WTC11 (cell line): Measurements from ENCODE around the gene ROBO1. TPM values are rescaled to one million over a fixed set of nuclear protein-coding genes. Genes with fewer than 3 reads are reported as not detected.

Experiments
- ATAC-seq: fragments of 200-7000 bp; cut with Tn5 transposase; 2 replicates; pipeline ENCODE4 v1.10.0; 2021; ENCODE audit warnings: mild to moderate bottlenecking, moderate library complexity
- CTCF ChIA-PET: fragments of 300-600 bp; sonication (Branson Sonifier 250); formaldehyde crosslinking; loops from one replicate; lab custom pipeline; 2021; ENCODE audit warnings: antibody characterized with exemption; lab: Charles Lee
- POLR2A ChIA-PET: fragments of 350-600 bp; sonication (Branson Sonifier 250); formaldehyde crosslinking; loops from one replicate; lab custom pipeline; 2021; ENCODE audit warnings: antibody characterized with exemption; lab: Charles Lee
- DNase-seq: peaks from one replicate; pipeline ENCODE4 v3.0.0; 2021; ENCODE audit warnings: low spot score
- H3K27ac Mint-ChIP-seq: 2 replicates; pipeline ENCODE4 v1.8.0; 2021; ENCODE audit warnings: mixed read lengths
- H3K27me3 Mint-ChIP-seq: 2 replicates; pipeline ENCODE4 v1.8.0; 2021; ENCODE audit warnings: low read depth, mild to moderate bottlenecking, moderate library complexity, mixed read lengths
- H3K36me3 Mint-ChIP-seq: 2 replicates; pipeline ENCODE4 v1.8.0; 2021; ENCODE audit warnings: mixed read lengths
- H3K4me1 Mint-ChIP-seq: 2 replicates; pipeline ENCODE4 v1.8.0; 2022; ENCODE audit warnings: mixed read lengths
- H3K4me3 Mint-ChIP-seq: 2 replicates; pipeline ENCODE4 v1.8.0; 2021; ENCODE audit warnings: mild to moderate bottlenecking, moderate library complexity, mixed read lengths
- H3K9me3 Mint-ChIP-seq: 2 replicates; pipeline ENCODE4 v1.8.0; 2021; ENCODE audit warnings: mixed read lengths
- ATF1 ChIP-seq: sonication (generic); formaldehyde crosslinking; IDR thresholded peaks from 2 replicates; pipeline ENCODE4 v1.8.1; 2023; ENCODE audit warnings: mild to moderate bottlenecking, moderate library complexity, missing genetic modification reagents
- E2F4 ChIP-seq: sonication (generic); formaldehyde crosslinking; IDR thresholded peaks from 2 replicates; pipeline ENCODE4 v1.8.1; 2022; ENCODE audit warnings: low read depth, mild to moderate bottlenecking, moderate library complexity, missing genetic modification reagents, borderline replicate concordance
- HMGA2 ChIP-seq: fragments of 250-450 bp; sonication (Bioruptor Pico); IDR thresholded peaks from 2 replicates; pipeline ENCODE4 v1.4.0; 2021; ENCODE audit warnings: mild to moderate bottlenecking, moderate library complexity
- KAT7 ChIP-seq: sonication (generic); formaldehyde crosslinking; IDR thresholded peaks from 2 replicates; pipeline ENCODE4 v1.8.1; 2023; ENCODE audit warnings: missing genetic modification reagents, mild to moderate bottlenecking, borderline replicate concordance
- PRRX2 ChIP-seq: fragments of 250-450 bp; sonication (Bioruptor Pico); IDR thresholded peaks from 2 replicates; pipeline ENCODE4 v1.8.0; 2021; ENCODE audit warnings: mild to moderate bottlenecking
- SMAD4 ChIP-seq: sonication (generic); formaldehyde crosslinking; IDR thresholded peaks from 2 replicates; pipeline ENCODE4 v1.8.0; 2022; ENCODE audit warnings: mild to moderate bottlenecking, missing genetic modification reagents
- TEAD1 ChIP-seq: sonication (generic); formaldehyde crosslinking; IDR thresholded peaks from 2 replicates; pipeline ENCODE4 v1.8.0; 2022; ENCODE audit warnings: mild to moderate bottlenecking, missing genetic modification reagents
- ZNF317 ChIP-seq: sonication (generic); formaldehyde crosslinking; IDR thresholded peaks from 2 replicates; pipeline ENCODE4 v1.8.1; 2023; ENCODE audit warnings: low read depth, mild to moderate bottlenecking, moderate library complexity, missing genetic modification reagents, borderline replicate concordance
- total RNA-seq: library from RNA; stranded (reverse); gene quantifications from 3 replicates; pipeline ENCODE4 v1.2.3, GENCODE V29; 2021
- TF ChIP-seq, protein P1 (sequence below): fragments of 250-450 bp; sonication (Bioruptor Pico); IDR thresholded peaks from 2 replicates; pipeline ENCODE4 v1.8.0; 2021; ENCODE audit warnings: mild to moderate bottlenecking
- TF ChIP-seq, protein P2 (sequence below): sonication (generic); formaldehyde crosslinking; IDR thresholded peaks from 2 replicates; pipeline ENCODE4 v1.8.1; 2023; ENCODE audit warnings: mild to moderate bottlenecking, missing genetic modification reagents, borderline replicate concordance
- TF ChIP-seq, protein P3 (sequence below): sonication (generic); formaldehyde crosslinking; IDR thresholded peaks from 2 replicates; pipeline ENCODE4 v1.8.1; 2022; ENCODE audit warnings: low read depth, missing genetic modification reagents, borderline replicate concordance
- TF ChIP-seq, protein P4 (sequence below): fragments of 250-450 bp; sonication (Bioruptor Pico); IDR thresholded peaks from 2 replicates; pipeline ENCODE4 v1.9.0; 2021; ENCODE audit warnings: mild to moderate bottlenecking, borderline replicate concordance
- TF ChIP-seq, protein P5 (sequence below): sonication (generic); formaldehyde crosslinking; IDR thresholded peaks from 2 replicates; pipeline ENCODE4 v1.8.1; 2023; ENCODE audit warnings: mild to moderate bottlenecking, missing genetic modification reagents

ROBO1 gene
- total RNA-seq, 1 experiment from 2014 or later = 90.9 TPM

GRCh38 chr3:79392479-79392878, 375.3 kb downstream of the ROBO1 start (continued):
- TF ChIP-seq E2F4 (CRISPR knock-in tag) = no peak

DNA sequence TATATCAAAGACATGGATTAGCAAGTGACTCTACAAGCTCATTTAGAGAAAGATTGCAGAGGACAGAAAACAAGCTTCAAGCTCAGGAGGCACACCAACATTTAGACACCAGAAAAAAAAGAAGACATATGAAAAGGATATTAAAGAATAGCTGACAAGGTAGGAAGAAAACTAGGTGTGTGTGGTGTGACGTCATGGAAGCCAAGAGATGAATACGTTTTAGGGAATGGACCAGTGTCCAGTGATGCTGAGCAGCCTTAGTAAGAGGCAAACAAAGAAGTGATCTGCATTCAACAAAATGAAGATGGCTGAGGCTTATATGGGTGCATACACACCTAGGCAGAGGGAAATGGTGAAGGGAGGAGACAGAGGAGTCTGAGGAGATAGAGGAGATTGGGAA, 377.4 kb downstream of the ROBO1 start:
- Mint-ChIP-seq H3K9me3 (no peaks in the 10 kb centered on the region), H3K4me3 (no peak overlapping the region), H3K27me3 (no peaks in the 10 kb centered on the region), H3K4me1 (peaks cover 9% of the 10 kb centered on the region), H3K27ac (no peak overlapping the region), H3K36me3 (no peaks in the 10 kb centered on the region)
- ChIA-PET POLR2A (no interaction called here), CTCF (no interaction called here)
- ATAC-seq (no peak), DNase-seq (no peak)
- TF ChIP-seq KAT7 (no peak), SMAD4 (CRISPR knock-in tag) (no peak)
- TF ChIP-seq, protein P1, sequence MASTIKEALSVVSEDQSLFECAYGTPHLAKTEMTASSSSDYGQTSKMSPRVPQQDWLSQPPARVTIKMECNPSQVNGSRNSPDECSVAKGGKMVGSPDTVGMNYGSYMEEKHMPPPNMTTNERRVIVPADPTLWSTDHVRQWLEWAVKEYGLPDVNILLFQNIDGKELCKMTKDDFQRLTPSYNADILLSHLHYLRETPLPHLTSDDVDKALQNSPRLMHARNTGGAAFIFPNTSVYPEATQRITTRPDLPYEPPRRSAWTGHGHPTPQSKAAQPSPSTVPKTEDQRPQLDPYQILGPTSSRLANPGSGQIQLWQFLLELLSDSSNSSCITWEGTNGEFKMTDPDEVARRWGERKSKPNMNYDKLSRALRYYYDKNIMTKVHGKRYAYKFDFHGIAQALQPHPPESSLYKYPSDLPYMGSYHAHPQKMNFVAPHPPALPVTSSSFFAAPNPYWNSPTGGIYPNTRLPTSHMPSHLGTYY = no peak
- TF ChIP-seq, protein P2, sequence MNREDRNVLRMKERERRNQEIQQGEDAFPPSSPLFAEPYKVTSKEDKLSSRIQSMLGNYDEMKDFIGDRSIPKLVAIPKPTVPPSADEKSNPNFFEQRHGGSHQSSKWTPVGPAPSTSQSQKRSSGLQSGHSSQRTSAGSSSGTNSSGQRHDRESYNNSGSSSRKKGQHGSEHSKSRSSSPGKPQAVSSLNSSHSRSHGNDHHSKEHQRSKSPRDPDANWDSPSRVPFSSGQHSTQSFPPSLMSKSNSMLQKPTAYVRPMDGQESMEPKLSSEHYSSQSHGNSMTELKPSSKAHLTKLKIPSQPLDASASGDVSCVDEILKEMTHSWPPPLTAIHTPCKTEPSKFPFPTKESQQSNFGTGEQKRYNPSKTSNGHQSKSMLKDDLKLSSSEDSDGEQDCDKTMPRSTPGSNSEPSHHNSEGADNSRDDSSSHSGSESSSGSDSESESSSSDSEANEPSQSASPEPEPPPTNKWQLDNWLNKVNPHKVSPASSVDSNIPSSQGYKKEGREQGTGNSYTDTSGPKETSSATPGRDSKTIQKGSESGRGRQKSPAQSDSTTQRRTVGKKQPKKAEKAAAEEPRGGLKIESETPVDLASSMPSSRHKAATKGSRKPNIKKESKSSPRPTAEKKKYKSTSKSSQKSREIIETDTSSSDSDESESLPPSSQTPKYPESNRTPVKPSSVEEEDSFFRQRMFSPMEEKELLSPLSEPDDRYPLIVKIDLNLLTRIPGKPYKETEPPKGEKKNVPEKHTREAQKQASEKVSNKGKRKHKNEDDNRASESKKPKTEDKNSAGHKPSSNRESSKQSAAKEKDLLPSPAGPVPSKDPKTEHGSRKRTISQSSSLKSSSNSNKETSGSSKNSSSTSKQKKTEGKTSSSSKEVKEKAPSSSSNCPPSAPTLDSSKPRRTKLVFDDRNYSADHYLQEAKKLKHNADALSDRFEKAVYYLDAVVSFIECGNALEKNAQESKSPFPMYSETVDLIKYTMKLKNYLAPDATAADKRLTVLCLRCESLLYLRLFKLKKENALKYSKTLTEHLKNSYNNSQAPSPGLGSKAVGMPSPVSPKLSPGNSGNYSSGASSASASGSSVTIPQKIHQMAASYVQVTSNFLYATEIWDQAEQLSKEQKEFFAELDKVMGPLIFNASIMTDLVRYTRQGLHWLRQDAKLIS (CRISPR knock-in tag) = no peak
- TF ChIP-seq, protein P3, sequence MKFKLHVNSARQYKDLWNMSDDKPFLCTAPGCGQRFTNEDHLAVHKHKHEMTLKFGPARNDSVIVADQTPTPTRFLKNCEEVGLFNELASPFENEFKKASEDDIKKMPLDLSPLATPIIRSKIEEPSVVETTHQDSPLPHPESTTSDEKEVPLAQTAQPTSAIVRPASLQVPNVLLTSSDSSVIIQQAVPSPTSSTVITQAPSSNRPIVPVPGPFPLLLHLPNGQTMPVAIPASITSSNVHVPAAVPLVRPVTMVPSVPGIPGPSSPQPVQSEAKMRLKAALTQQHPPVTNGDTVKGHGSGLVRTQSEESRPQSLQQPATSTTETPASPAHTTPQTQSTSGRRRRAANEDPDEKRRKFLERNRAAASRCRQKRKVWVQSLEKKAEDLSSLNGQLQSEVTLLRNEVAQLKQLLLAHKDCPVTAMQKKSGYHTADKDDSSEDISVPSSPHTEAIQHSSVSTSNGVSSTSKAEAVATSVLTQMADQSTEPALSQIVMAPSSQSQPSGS (CRISPR knock-in tag) = no peak
- TF ChIP-seq, protein P4, sequence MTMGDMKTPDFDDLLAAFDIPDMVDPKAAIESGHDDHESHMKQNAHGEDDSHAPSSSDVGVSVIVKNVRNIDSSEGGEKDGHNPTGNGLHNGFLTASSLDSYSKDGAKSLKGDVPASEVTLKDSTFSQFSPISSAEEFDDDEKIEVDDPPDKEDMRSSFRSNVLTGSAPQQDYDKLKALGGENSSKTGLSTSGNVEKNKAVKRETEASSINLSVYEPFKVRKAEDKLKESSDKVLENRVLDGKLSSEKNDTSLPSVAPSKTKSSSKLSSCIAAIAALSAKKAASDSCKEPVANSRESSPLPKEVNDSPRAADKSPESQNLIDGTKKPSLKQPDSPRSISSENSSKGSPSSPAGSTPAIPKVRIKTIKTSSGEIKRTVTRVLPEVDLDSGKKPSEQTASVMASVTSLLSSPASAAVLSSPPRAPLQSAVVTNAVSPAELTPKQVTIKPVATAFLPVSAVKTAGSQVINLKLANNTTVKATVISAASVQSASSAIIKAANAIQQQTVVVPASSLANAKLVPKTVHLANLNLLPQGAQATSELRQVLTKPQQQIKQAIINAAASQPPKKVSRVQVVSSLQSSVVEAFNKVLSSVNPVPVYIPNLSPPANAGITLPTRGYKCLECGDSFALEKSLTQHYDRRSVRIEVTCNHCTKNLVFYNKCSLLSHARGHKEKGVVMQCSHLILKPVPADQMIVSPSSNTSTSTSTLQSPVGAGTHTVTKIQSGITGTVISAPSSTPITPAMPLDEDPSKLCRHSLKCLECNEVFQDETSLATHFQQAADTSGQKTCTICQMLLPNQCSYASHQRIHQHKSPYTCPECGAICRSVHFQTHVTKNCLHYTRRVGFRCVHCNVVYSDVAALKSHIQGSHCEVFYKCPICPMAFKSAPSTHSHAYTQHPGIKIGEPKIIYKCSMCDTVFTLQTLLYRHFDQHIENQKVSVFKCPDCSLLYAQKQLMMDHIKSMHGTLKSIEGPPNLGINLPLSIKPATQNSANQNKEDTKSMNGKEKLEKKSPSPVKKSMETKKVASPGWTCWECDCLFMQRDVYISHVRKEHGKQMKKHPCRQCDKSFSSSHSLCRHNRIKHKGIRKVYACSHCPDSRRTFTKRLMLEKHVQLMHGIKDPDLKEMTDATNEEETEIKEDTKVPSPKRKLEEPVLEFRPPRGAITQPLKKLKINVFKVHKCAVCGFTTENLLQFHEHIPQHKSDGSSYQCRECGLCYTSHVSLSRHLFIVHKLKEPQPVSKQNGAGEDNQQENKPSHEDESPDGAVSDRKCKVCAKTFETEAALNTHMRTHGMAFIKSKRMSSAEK (CRISPR knock-in tag) = no peak

- H3K27ac Mint-ChIP-seq = no peak overlapping the region
- TF ChIP-seq HMGA2 (CRISPR knock-in tag) (no peak), TEAD1 (CRISPR knock-in tag) (no peak), ATF1 (CRISPR knock-in tag) (no peak), ZNF317 (no peak), PRRX2 (CRISPR knock-in tag) (no peak)
- TF ChIP-seq, protein P1 = no peak
- TF ChIP-seq, protein P5, sequence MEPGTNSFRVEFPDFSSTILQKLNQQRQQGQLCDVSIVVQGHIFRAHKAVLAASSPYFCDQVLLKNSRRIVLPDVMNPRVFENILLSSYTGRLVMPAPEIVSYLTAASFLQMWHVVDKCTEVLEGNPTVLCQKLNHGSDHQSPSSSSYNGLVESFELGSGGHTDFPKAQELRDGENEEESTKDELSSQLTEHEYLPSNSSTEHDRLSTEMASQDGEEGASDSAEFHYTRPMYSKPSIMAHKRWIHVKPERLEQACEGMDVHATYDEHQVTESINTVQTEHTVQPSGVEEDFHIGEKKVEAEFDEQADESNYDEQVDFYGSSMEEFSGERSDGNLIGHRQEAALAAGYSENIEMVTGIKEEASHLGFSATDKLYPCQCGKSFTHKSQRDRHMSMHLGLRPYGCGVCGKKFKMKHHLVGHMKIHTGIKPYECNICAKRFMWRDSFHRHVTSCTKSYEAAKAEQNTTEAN (CRISPR knock-in tag) = no peak
- ChIA-PET POLR2A (no interaction called here), CTCF (no interaction called here)
- no peaks in the 10 kb centered on the region for H3K36me3 Mint-ChIP-seq
- ATAC-seq (no peak), DNase-seq (no peak)
- H3K4me3 Mint-ChIP-seq = no peak overlapping the region
- H3K4me1 Mint-ChIP-seq = peaks cover 33% of the 10 kb centered on the region
- no peaks in the 10 kb centered on the region for H3K9me3 Mint-ChIP-seq
- H3K27me3 Mint-ChIP-seq = no peaks in the 10 kb centered on the region
Observed at GRCh38 chr3:79385211-79385610, 382.6 kb downstream of the ROBO1 start.
